Suppressor macrophage treated with lipopolysaccharide for 1 hour (primary cell): ENCODE measurements around the gene SPANXN3.
"Not testable (repeated sequence)": the region's sequence is repeated elsewhere in the genome, so short reads cannot be mapped to it uniquely, and the experiment has no call there.

ENCODE experiments used
- DNase-seq, 3 donors: peaks; one replicate each; pipeline ENCODE4 v3.0.0-alpha.2; 2020 to 2022

SPANXN3 gene, protein sequence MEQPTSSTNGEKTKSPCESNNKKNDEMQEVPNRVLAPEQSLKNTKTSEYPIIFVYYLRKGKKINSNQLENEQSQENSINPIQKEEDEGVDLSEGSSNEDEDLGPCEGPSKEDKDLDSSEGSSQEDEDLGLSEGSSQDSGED

DNA sequence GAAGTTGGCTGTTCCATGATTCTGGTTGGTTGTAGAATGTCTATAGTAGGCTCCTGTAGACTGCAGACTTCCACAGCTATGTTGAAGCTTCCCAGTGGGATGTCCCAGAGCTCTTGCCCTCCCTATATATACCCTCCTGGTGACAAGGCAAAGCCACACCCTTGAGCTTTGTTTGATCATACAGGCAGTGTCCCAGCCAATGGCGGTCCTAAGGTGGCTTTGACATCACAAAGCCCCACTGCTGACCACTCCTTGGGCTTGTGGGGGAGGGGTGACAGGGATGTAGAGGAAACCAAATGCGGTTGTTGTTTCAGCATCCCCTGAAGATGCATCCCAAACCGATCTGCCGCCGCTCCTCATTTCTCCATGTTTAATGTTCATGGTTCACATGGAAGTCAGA, at the start of gene SPANXN3:
TSS of gene SPANXN3 (minus strand) at position 101 of the 400 bp plus-strand sequence. CDS start at position 17, 84 bp downstream.
- DNase-seq: not testable (repeated sequence)

DNA sequence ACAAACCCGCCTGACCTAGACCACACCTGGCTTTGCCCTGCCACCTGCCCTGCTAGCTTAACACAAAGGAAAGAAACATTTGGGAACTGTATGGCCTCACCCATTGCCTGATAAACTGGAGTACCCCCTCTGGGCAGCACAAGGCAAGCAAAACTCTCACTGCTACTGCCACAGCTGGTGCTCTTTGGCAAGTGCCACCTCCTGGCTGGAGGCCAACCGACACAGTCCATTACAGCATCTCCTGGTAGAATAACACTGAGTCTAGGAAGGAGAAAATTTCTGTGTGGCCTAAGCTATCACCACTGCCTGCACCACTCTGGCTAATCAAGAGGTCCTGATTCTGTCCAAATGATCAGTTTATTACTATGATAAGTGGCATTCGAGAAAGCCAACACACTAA, 18.9 kb upstream of the SPANXN3 start:
- no peak for DNase-seq

GRCh38 chrX:143502196-143502595, 15.1 kb downstream of the SPANXN3 start:
- DNase-seq: not testable (repeated sequence)

DNA sequence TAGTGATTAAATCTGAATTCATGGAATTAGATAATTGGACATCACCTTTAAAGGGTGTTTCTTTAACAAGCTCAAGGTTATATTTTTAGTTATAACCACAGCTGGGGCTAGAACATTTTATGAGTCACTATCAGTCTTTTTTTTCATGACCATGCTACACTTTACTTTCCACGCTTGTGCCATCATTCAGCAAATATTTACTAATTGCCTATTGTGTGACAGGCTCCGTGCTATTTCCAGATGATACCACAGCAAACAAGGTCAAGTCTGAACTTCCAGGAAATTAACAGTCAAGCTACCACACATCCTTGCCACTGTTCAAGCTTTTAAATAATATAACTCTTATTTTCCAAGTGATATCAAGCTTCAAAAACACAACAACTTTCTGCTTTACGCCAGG, 16.5 kb downstream of the SPANXN3 start:
- no peak for DNase-seq

DNA sequence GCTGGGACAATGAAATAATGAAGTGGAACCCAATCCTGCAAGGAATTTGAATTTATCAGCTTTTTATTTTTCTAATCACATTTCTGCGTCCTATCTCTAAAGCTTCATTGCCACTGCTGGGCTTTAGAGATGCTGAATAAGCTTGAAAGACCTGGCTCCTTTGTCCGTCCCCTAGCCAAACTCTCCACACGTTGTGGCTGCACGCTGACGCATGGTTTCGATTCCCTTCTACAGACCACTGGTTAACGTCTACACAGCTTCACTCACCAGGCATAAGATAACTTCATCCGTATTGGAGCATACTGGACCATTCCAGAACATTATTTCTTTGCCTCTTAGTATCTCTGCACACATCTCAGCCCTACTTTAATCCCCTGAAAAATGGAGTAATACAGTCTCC, 31.2 kb downstream of the SPANXN3 start:
- DNase-seq: no peak

GRCh38 chrX:143476751-143477150, 40.5 kb downstream of the SPANXN3 start:
- no peak for DNase-seq

DNA sequence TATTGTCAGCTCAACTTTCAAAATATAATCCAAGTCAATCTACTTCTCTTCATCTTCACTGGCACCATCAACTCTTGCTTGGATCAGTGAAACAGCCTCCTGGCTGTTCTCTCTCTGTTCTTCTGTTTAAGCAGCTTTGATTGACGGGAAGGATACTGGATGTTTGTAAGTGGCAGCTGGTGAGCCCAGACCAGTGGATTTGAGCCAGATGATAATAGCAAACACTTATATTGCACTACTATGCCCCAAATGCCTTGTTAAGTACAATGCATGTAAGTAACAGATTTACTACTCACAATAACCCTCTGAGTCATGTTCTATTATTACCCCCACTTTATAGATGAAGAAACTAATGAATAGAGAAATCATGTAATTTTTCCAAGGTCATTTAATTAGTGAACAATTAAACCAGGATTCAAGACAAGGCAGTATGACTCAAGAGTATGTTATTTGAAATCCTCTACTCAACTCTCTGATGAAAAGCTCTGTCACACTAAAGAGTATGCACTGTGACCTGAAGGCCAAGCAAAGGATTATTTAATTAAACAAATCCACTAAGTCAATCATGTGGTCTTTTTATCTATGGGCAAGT, 44.8 kb downstream of the SPANXN3 start:
- no peak for DNase-seq

DNA sequence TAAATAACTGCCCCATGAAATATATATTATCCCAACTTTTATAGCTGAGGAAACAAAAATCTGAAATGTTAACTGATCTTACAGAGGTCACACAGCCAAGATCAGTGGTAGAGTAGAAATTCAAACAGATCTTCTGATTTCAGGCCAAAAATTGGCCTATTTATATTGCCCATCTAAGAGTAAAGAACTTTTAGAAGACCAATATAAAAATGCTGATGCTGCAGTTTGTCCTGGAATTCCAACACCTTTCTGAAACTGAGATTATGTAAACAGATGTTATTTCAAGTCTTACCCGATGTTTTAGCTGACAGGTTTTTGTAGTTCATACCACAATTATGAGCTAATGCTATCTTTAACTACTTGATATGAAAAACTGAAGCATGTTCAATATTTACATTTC, 51.1 kb downstream of the SPANXN3 start:
- DNase-seq: no peak

DNA sequence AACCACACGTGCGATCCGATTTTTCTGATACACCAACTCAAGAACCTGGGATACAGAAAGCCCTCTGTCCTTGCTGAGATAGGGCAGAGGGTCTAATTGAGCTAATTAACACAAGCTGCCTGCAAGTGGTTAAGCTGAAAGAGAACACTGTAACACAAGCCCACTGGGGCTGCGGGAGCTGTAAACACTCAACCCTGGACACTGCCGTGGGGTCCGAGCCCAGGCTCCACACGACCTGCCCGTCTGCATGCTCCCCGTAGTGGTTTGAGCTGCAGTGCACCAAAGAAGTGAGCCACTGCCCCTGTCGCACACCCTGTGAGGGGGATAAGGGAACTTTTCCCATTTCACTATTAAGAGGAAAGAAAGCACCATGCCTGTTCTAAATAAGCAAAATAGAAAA, 54.6 kb downstream of the SPANXN3 start:
- no peak for DNase-seq

- no peak for DNase-seq
Measured at GRCh38 chrX:143461606-143462005, 55.7 kb downstream of the SPANXN3 start.
